IPS-18a (cell line): ENCODE measurements around the gene CHST6.
"Not testable (repeated sequence)": the region's sequence is repeated elsewhere in the genome, so short reads cannot be mapped to it uniquely, and the experiment has no call there.

Experiments used
- H3K27ac ChIP-seq: one replicate; pipeline ENCODE4 v1.5.1; 2013; ENCODE audit warnings: low read length
- H3K27me3 ChIP-seq: one replicate; pipeline ENCODE4 v1.6.1; 2013; ENCODE audit warnings: mild to moderate bottlenecking, low read length; ENCODE audit not compliant: control insufficient read depth, insufficient read depth
- H3K36me3 ChIP-seq: one replicate; pipeline ENCODE4 v1.6.1; 2013; ENCODE audit warnings: low read depth, low read length; ENCODE audit not compliant: control insufficient read depth
- H3K4me1 ChIP-seq: one replicate; pipeline ENCODE4 v1.6.1; 2013; ENCODE audit warnings: low read depth, low read length; ENCODE audit not compliant: control insufficient read depth
- H3K4me3 ChIP-seq: one replicate; pipeline ENCODE4 v1.5.1; 2013; ENCODE audit warnings: low read length
- H3K9ac ChIP-seq: one replicate; pipeline ENCODE4 v1.6.1; 2013; ENCODE audit warnings: mild to moderate bottlenecking, low read length, moderate library complexity
- H3K9me3 ChIP-seq: one replicate; pipeline ENCODE4 v1.6.1; 2013; ENCODE audit warnings: low read depth, low read length; ENCODE audit not compliant: control insufficient read depth

Gene CHST6

GRCh38 chr16:75495076-75495674, at the start of gene CHST6:
CHST6 (minus strand) TSS chr16:75495441; CDS start chr16:75479828, 15,613 bp downstream.
- H3K4me1 ChIP-seq = peaks cover 6% of the 10 kb centered on the region
- H3K4me3 ChIP-seq = peak within 1 kb of the TSS; percentile 82
- H3K36me3 ChIP-seq = no peaks in the 10 kb centered on the region
- H3K9ac ChIP-seq = peak within 1 kb of the TSS; percentile 78
- no peak within 1 kb of the TSS for H3K27ac ChIP-seq
- peaks cover 5% of the 10 kb centered on the region for H3K27me3 ChIP-seq
- H3K9me3 ChIP-seq = no peaks in the 10 kb centered on the region

GRCh38 chr16:75542462-75542861, 47.2 kb upstream of the CHST6 start:
- not testable (repeated sequence) for H3K9me3 ChIP-seq, H3K4me3 ChIP-seq

GRCh38 chr16:75541236-75541635, 46.0 kb upstream of the CHST6 start:
- Histone ChIP-seq H3K9me3 (no peaks in the 10 kb centered on the region), H3K27ac (no peak overlapping the region), H3K4me1 (no peaks in the 10 kb centered on the region), H3K9ac (no peak overlapping the region), H3K27me3 (no peaks in the 10 kb centered on the region), H3K4me3 (no peak overlapping the region), H3K36me3 (no peaks in the 10 kb centered on the region)

More at GRCh38 chr16:75542462-75542861, 47.2 kb upstream of the CHST6 start:
- not testable (repeated sequence) for H3K9ac ChIP-seq, H3K27ac ChIP-seq, H3K4me1 ChIP-seq, H3K27me3 ChIP-seq, H3K36me3 ChIP-seq

GRCh38 chr16:75538882-75539565, 43.8 kb upstream of the CHST6 start:
- not testable (repeated sequence) for H3K27me3 ChIP-seq, H3K9ac ChIP-seq, H3K4me3 ChIP-seq, H3K9me3 ChIP-seq, H3K27ac ChIP-seq, H3K4me1 ChIP-seq, H3K36me3 ChIP-seq

- Histone ChIP-seq H3K9me3 (no peaks in the 10 kb centered on the region), H3K4me3 (no peak overlapping the region), H3K9ac (no peak overlapping the region), H3K27me3 (no peaks in the 10 kb centered on the region), H3K36me3 (no peaks in the 10 kb centered on the region), H3K27ac (no peak overlapping the region), H3K4me1 (no peaks in the 10 kb centered on the region)
Observed at GRCh38 chr16:75537776-75538175, 42.5 kb upstream of the CHST6 start.

- Histone ChIP-seq H3K36me3 (no peaks in the 10 kb centered on the region), H3K4me1 (no peaks in the 10 kb centered on the region), H3K27me3 (no peaks in the 10 kb centered on the region), H3K27ac (no peak within 1 kb of the TSS), H3K4me3 (no peak within 1 kb of the TSS), H3K9ac (no peak within 1 kb of the TSS), H3K9me3 (no peaks in the 10 kb centered on the region)
Observed at GRCh38 chr16:75535901-75536300, 40.7 kb upstream of the CHST6 start, which contains the start of gene CHST5. CHST5 (minus strand) TSS chr16:75536108; CDS start chr16:75530384, 5,724 bp downstream.

- Histone ChIP-seq H3K9ac (no peak overlapping the region), H3K27ac (no peak overlapping the region), H3K4me1 (no peaks in the 10 kb centered on the region), H3K9me3 (no peaks in the 10 kb centered on the region), H3K4me3 (no peak overlapping the region), H3K27me3 (no peaks in the 10 kb centered on the region), H3K36me3 (no peaks in the 10 kb centered on the region)
Observed at GRCh38 chr16:75535211-75535843, 40.1 kb upstream of the CHST6 start.

- Histone ChIP-seq H3K27me3 (no peaks in the 10 kb centered on the region), H3K27ac (no peak overlapping the region), H3K36me3 (no peaks in the 10 kb centered on the region), H3K4me1 (no peaks in the 10 kb centered on the region), H3K4me3 (no peak overlapping the region), H3K9ac (no peak overlapping the region), H3K9me3 (no peaks in the 10 kb centered on the region)
Observed at GRCh38 chr16:75534560-75535205, 39.4 kb upstream of the CHST6 start.

GRCh38 chr16:75532791-75533190, 37.5 kb upstream of the CHST6 start:
- Histone ChIP-seq H3K27me3 (no peaks in the 10 kb centered on the region), H3K4me1 (no peaks in the 10 kb centered on the region), H3K27ac (no peak overlapping the region), H3K9ac (no peak overlapping the region), H3K4me3 (no peak overlapping the region), H3K36me3 (no peaks in the 10 kb centered on the region), H3K9me3 (no peaks in the 10 kb centered on the region)

GRCh38 chr16:75532142-75532765, 37.0 kb upstream of the CHST6 start:
- Histone ChIP-seq H3K27me3 (no peaks in the 10 kb centered on the region), H3K4me1 (no peaks in the 10 kb centered on the region), H3K9ac (no peak overlapping the region), H3K36me3 (no peaks in the 10 kb centered on the region), H3K4me3 (no peak overlapping the region), H3K27ac (no peak overlapping the region), H3K9me3 (no peaks in the 10 kb centered on the region)

- H3K4me3 ChIP-seq = no peak overlapping the region
- H3K9ac ChIP-seq = no peak overlapping the region
- no peak overlapping the region for H3K27ac ChIP-seq
- no peaks in the 10 kb centered on the region for H3K27me3 ChIP-seq
- H3K9me3 ChIP-seq = no peaks in the 10 kb centered on the region
- no peaks in the 10 kb centered on the region for H3K4me1 ChIP-seq
- no peaks in the 10 kb centered on the region for H3K36me3 ChIP-seq
Observed at GRCh38 chr16:75529959-75530358, 34.7 kb upstream of the CHST6 start.
